ENCODE measurements around the gene RPL7A.

DNA sequence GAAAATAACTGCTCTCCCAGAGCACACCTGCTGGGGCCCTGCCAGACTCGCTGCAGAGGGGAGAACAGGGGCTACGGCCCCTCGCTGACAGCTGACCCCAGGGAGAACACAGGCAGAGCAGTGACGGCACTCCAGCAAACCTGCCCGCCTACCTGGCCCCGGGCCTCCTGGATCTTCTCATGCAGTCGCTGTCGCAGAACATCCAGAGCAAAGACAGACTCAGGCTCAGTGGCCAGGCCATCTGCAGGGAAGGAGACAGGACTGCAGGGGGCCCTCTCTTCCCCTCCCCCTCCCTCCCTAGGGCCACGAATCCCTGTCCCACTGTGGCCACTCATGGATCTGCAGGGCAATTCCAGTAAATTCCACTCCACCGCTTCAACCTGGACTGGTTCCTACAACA, 14.5 kb upstream of the RPL7A start:
- TF ChIP-seq POLR2A (IDR thresholded peaks at IDR 0.05): no peak
- no peak for TF ChIP-seq EP300 (IDR thresholded peaks at IDR 0.05; ENCODE audit: low read depth)
- TF ChIP-seq CTCF (IDR thresholded peaks at IDR 0.05): no peak
- no peak for TF ChIP-seq POLR2AphosphoS5 (IDR thresholded peaks at IDR 0.05)

All from transverse colon (tissue), 4 donors.